Measurements from ENCODE around the gene SLIT3. TPM values are rescaled to one million over a fixed set of nuclear protein-coding genes. Genes with fewer than 3 reads are reported as not detected.

SLIT3 gene
- total and polyA plus RNA-seq, 4 donors, result 18.1 to 22.5 (median 19.5) TPM

- no peak for DNase-seq (ENCODE audit: low read depth in 4 of 6, low spot score in 6 of 6)
- WGBS (ENCODE audit: insufficient coverage), result 100% methylated on average over 1 of the region's 2 CpGs
Measured at GRCh38 chr5:169273881-169274280, 27.1 kb downstream of the SLIT3 start.

GRCh38 chr5:169273451-169273850, 27.5 kb downstream of the SLIT3 start:
- Histone ChIP-seq H3K36me3 (ENCODE audit: control insufficient read depth, insufficient read depth, low read length) (no peaks in the 10 kb centered on the region), H3K27me3 (ENCODE audit: control insufficient read depth, insufficient read depth, low read length) (no peaks in the 10 kb centered on the region), H3K4me3 (ENCODE audit: low read depth, low read length) (no peak overlapping the region), H3K4me1 (ENCODE audit: control insufficient read depth, insufficient read depth, low read length) (no peaks in the 10 kb centered on the region), H3K27ac (ENCODE audit: low read depth, low read length) (no peak overlapping the region), H3K9me3 (ENCODE audit: control insufficient read depth, insufficient read depth, low read length) (no peaks in the 10 kb centered on the region)
- DNase-seq (ENCODE audit: low read depth in 4 of 6, low spot score in 6 of 6), result no peak
- WGBS (ENCODE audit: insufficient coverage), result no CpG with 5 or more reads among the region's 1 CpG

More at GRCh38 chr5:169273881-169274280, 27.1 kb downstream of the SLIT3 start:
- Histone ChIP-seq H3K27ac (ENCODE audit: low read depth, low read length) (no peak overlapping the region), H3K36me3 (ENCODE audit: control insufficient read depth, insufficient read depth, low read length) (no peaks in the 10 kb centered on the region), H3K27me3 (ENCODE audit: control insufficient read depth, insufficient read depth, low read length) (no peaks in the 10 kb centered on the region), H3K4me1 (ENCODE audit: control insufficient read depth, insufficient read depth, low read length) (no peaks in the 10 kb centered on the region), H3K4me3 (ENCODE audit: low read depth, low read length) (no peak overlapping the region), H3K9me3 (ENCODE audit: control insufficient read depth, insufficient read depth, low read length) (no peaks in the 10 kb centered on the region)

- H3K36me3 ChIP-seq (ENCODE audit: control insufficient read depth, insufficient read depth, low read length), result no peaks in the 10 kb centered on the region
- 53% methylated on average over 12 of the region's 12 CpGs for WGBS (ENCODE audit: insufficient coverage)
- no peaks in the 10 kb centered on the region for H3K27me3 ChIP-seq (ENCODE audit: control insufficient read depth, insufficient read depth, low read length)
- no peak overlapping the region for H3K27ac ChIP-seq (ENCODE audit: low read depth, low read length)
- H3K9me3 ChIP-seq (ENCODE audit: control insufficient read depth, insufficient read depth, low read length), result no peaks in the 10 kb centered on the region
- DNase-seq (ENCODE audit: low read depth in 4 of 6, low spot score in 6 of 6), result no peak
- no peak overlapping the region for H3K4me3 ChIP-seq (ENCODE audit: low read depth, low read length)
- H3K4me1 ChIP-seq (ENCODE audit: control insufficient read depth, insufficient read depth, low read length), result no peaks in the 10 kb centered on the region
Measured at GRCh38 chr5:169272731-169273427, 28.1 kb downstream of the SLIT3 start.

- Histone ChIP-seq H3K4me1 (ENCODE audit: control insufficient read depth, insufficient read depth, low read length) (no peaks in the 10 kb centered on the region), H3K4me3 (ENCODE audit: low read depth, low read length) (no peak overlapping the region), H3K27ac (ENCODE audit: low read depth, low read length) (no peak overlapping the region), H3K27me3 (ENCODE audit: control insufficient read depth, insufficient read depth, low read length) (no peaks in the 10 kb centered on the region), H3K9me3 (ENCODE audit: control insufficient read depth, insufficient read depth, low read length) (no peaks in the 10 kb centered on the region), H3K36me3 (ENCODE audit: control insufficient read depth, insufficient read depth, low read length) (no peaks in the 10 kb centered on the region)
- DNase-seq (ENCODE audit: low read depth in 4 of 6, low spot score in 6 of 6), result no peak
- 100% methylated on average over 4 of the region's 5 CpGs for WGBS (ENCODE audit: insufficient coverage)
Measured at GRCh38 chr5:169272111-169272510, 28.8 kb downstream of the SLIT3 start.

- DNase-seq (ENCODE audit: low read depth in 4 of 6, low spot score in 6 of 6), result no peak
- no peak overlapping the region for H3K27ac ChIP-seq (ENCODE audit: low read depth, low read length)
- H3K27me3 ChIP-seq (ENCODE audit: control insufficient read depth, insufficient read depth, low read length), result no peaks in the 10 kb centered on the region
- no peaks in the 10 kb centered on the region for H3K4me1 ChIP-seq (ENCODE audit: control insufficient read depth, insufficient read depth, low read length)
- 100% methylated on average over 2 of the region's 3 CpGs for WGBS (ENCODE audit: insufficient coverage)
- no peaks in the 10 kb centered on the region for H3K9me3 ChIP-seq (ENCODE audit: control insufficient read depth, insufficient read depth, low read length)
- no peak overlapping the region for H3K4me3 ChIP-seq (ENCODE audit: low read depth, low read length)
- H3K36me3 ChIP-seq (ENCODE audit: control insufficient read depth, insufficient read depth, low read length), result no peaks in the 10 kb centered on the region
Measured at GRCh38 chr5:169270827-169271226, 30.1 kb downstream of the SLIT3 start.

DNA sequence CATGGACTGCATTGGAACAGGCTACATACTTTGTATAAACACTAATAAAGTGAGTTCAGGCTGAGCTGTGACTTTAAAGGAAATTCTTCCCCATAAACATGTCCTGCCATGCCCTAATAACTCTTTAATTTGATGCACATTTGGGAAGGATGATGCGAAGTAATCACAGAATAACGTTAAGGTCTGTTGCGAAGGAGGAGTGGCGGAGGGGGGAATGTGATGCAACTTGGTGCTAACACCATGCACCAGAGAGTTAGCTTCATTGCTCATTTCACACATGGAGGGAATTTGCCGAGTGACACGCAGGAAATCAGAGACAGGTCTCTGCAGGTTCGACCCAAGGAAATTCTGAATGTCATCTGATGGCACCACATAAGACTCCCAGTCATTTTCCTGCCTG, 32.9 kb downstream of the SLIT3 start:
- Histone ChIP-seq H3K4me1 (ENCODE audit: control insufficient read depth, insufficient read depth, low read length) (no peaks in the 10 kb centered on the region), H3K27me3 (ENCODE audit: control insufficient read depth, insufficient read depth, low read length) (no peaks in the 10 kb centered on the region), H3K9me3 (ENCODE audit: control insufficient read depth, insufficient read depth, low read length) (no peaks in the 10 kb centered on the region), H3K4me3 (ENCODE audit: low read depth, low read length) (no peak overlapping the region), H3K36me3 (ENCODE audit: control insufficient read depth, insufficient read depth, low read length) (no peaks in the 10 kb centered on the region), H3K27ac (ENCODE audit: low read depth, low read length) (no peak overlapping the region)
- DNase-seq (ENCODE audit: low read depth in 4 of 6, low spot score in 6 of 6), result no peak
- 85% methylated on average over 7 of the region's 7 CpGs for WGBS (ENCODE audit: insufficient coverage)

- Histone ChIP-seq H3K27me3 (ENCODE audit: control insufficient read depth, insufficient read depth, low read length) (no peaks in the 10 kb centered on the region), H3K4me1 (ENCODE audit: control insufficient read depth, insufficient read depth, low read length) (no peaks in the 10 kb centered on the region), H3K9me3 (ENCODE audit: control insufficient read depth, insufficient read depth, low read length) (no peaks in the 10 kb centered on the region), H3K27ac (ENCODE audit: low read depth, low read length) (no peak overlapping the region), H3K4me3 (ENCODE audit: low read depth, low read length) (no peak overlapping the region), H3K36me3 (ENCODE audit: control insufficient read depth, insufficient read depth, low read length) (no peaks in the 10 kb centered on the region)
- WGBS (ENCODE audit: insufficient coverage), result 88% methylated on average over 2 of the region's 3 CpGs
- no peak for DNase-seq (ENCODE audit: low read depth in 4 of 6, low spot score in 6 of 6)
Measured at GRCh38 chr5:169265888-169266287, 35.1 kb downstream of the SLIT3 start.

DNA sequence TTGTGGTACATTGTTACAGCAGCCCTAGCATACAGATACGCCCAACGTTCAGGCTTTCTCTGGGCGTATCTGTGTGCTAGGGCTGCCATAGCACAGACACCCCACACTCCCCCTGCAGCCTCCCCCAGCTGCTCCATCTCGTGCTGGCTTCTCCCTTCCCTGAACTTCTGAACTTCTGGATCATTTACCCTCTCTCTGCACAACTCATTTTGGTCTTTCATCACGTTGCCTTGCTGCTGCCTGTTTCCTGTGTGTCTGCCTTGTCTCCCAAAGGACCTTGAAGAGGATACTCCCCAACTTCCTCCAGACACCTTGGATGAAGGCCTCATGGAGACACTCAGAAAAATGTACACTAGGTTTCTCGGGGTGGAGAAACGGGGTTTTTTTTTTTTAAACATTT, 37.3 kb downstream of the SLIT3 start:
- Histone ChIP-seq H3K9me3 (ENCODE audit: control insufficient read depth, insufficient read depth, low read length) (no peaks in the 10 kb centered on the region), H3K36me3 (ENCODE audit: control insufficient read depth, insufficient read depth, low read length) (no peaks in the 10 kb centered on the region), H3K27me3 (ENCODE audit: control insufficient read depth, insufficient read depth, low read length) (no peaks in the 10 kb centered on the region), H3K27ac (ENCODE audit: low read depth, low read length) (no peak overlapping the region), H3K4me1 (ENCODE audit: control insufficient read depth, insufficient read depth, low read length) (no peaks in the 10 kb centered on the region), H3K4me3 (ENCODE audit: low read depth, low read length) (no peak overlapping the region)
- no peak for DNase-seq (ENCODE audit: low read depth in 4 of 6, low spot score in 6 of 6)
- 62% methylated on average over 5 of the region's 7 CpGs for WGBS (ENCODE audit: insufficient coverage)

- Histone ChIP-seq H3K4me1 (ENCODE audit: control insufficient read depth, insufficient read depth, low read length) (no peaks in the 10 kb centered on the region), H3K27ac (ENCODE audit: low read depth, low read length) (no peak overlapping the region), H3K4me3 (ENCODE audit: low read depth, low read length) (no peak overlapping the region), H3K36me3 (ENCODE audit: control insufficient read depth, insufficient read depth, low read length) (no peaks in the 10 kb centered on the region), H3K27me3 (ENCODE audit: control insufficient read depth, insufficient read depth, low read length) (no peaks in the 10 kb centered on the region), H3K9me3 (ENCODE audit: control insufficient read depth, insufficient read depth, low read length) (no peaks in the 10 kb centered on the region)
- peak in 1 of 6 donors; percentile 22 for DNase-seq (ENCODE audit: low read depth in 4 of 6, low spot score in 6 of 6)
- 40% methylated on average over 1 of the region's 3 CpGs for WGBS (ENCODE audit: insufficient coverage)
Measured at GRCh38 chr5:169260896-169261569, 39.9 kb downstream of the SLIT3 start.
